ENCODE data around the gene TEP1. TPM values are rescaled to one million over a fixed set of nuclear protein-coding genes. Genes with fewer than 3 reads are reported as not detected.

TEP1 gene
- total RNA-seq, 1 donor from 2014 or later: 36.2 TPM

DNA sequence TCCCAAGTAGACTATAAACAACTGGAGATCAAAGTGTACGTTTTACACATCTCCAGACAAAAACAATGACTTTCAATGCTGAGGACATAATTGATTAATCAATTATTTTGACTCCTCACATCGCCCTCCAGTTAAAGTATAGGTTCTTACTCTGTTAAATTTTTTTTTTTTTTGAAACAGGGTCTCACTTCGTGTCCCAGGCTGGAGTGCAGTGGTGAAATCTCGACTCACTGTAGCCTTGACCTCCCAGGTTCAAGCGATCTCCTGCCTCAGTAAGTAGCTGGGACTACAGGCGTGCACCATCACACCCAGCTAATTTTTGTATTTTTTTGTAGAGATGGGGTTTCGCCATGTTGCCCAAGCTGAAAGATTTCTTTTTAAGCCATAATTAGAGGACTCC is 79.3 kb downstream of the TEP1 start:
- DNase-seq: no peak

- DNase-seq: no peak
Observed at GRCh38 chr14:20333494-20333841, 79.8 kb downstream of the TEP1 start.

- peak; percentile 84 for DNase-seq
Observed at GRCh38 chr14:20332788-20333493, 80.4 kb downstream of the TEP1 start, which contains the start of gene CCNB1IP1. CCNB1IP1 (minus strand) TSS chr14:20333279; CDS start chr14:20316523, 16,756 bp downstream.

- DNase-seq: peak; percentile 36
Observed at GRCh38 chr14:20332431-20332787, 80.9 kb downstream of the TEP1 start.

- DNase-seq: no peak
Observed at GRCh38 chr14:20331053-20331613, 82.2 kb downstream of the TEP1 start.

- no peak for DNase-seq
Observed at GRCh38 chr14:20329355-20329754, 83.9 kb downstream of the TEP1 start.

DNA sequence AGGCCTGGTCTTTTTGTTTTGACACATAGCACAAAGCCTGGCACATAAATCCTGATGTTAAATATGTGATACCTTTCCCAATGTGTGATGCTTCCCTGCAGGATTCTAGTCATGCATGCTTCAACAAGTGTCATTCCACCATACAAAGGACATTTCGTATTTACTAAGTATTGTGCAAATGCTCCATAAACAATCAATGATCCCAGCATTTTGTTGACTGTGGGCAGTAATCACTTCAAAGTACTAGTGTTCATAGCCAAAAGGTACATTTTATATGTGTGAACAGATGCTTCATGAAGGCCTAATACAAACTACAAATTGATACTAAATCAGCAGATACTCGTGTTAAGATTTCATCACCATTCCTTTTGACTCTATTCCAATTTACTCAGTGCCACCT is 84.6 kb downstream of the TEP1 start:
- no peak for DNase-seq

- DNase-seq: peak; percentile 82
Observed at GRCh38 chr14:20327005-20327869, 86.1 kb downstream of the TEP1 start.

DNA sequence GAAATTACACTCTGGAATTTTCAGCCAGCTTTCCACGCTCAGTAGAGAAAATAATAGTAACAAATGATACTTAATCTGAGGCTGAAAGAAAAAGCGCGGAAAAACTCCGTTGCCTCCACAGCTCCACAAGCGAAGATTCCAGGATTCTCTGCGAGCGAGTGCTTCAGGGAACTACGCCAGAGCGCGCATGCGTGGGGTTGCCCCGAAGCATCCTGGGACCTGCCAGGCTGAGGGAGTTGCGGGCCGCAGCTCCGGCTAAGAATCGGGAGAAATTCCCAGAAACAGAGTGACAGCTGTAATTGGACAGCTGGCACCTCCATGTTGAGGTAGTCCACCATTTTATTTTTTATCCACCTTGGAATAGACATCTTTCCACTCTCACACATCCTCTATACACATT is 95.6 kb downstream of the TEP1 start:
- no peak for DNase-seq

Other genes with a start within 250 kb of the TEP1 start
- not detected in 2 replicates for gene OR11G2, start 222.6 kb downstream of the TEP1 start, total RNA-seq
- gene OR11H6, start 189.8 kb downstream of the TEP1 start, total RNA-seq: not detected in 2 replicates
- not detected in 2 replicates for gene OR11H7, start 184.5 kb downstream of the TEP1 start, total RNA-seq
- gene OR11H4, start 174.2 kb downstream of the TEP1 start, total RNA-seq: not detected in 2 replicates
- 30.5 and 31.8 TPM in 2 replicates for gene TTC5, start 107.5 kb downstream of the TEP1 start, total RNA-seq
- gene CCNB1IP1, start 80.2 kb downstream of the TEP1 start, total RNA-seq: 30.8 and 33.0 TPM in 2 replicates
- gene PARP2, start 69.9 kb downstream of the TEP1 start, total RNA-seq: 7.1 and 9.0 TPM in 2 replicates
- 0.09 and 0.17 TPM in 2 replicates for gene KLHL33, start 22.7 kb upstream of the TEP1 start, total RNA-seq
- gene OSGEP, start 41.3 kb upstream of the TEP1 start, total RNA-seq: 30.7 and 86.3 TPM in 2 replicates
- gene APEX1, start 41.7 kb upstream of the TEP1 start, total RNA-seq: 63.1 and 83.3 TPM in 2 replicates
- 16.9 and 26.9 TPM in 2 replicates for gene PIP4P1, start 47.9 kb upstream of the TEP1 start, total RNA-seq
- 214 and 230 TPM in 2 replicates for gene PNP, start 55.9 kb upstream of the TEP1 start, total RNA-seq
- gene RNASE10, start 92.0 kb upstream of the TEP1 start, total RNA-seq: 0.34 TPM in 1 of 2 replicates, not detected in the other
- not detected in 2 replicates for gene RNASE9, start 147.5 kb upstream of the TEP1 start, total RNA-seq
- not detected in 2 replicates for gene RNASE11, start 174.5 kb upstream of the TEP1 start, total RNA-seq
- gene RNASE12, start 177.9 kb upstream of the TEP1 start, total RNA-seq: not detected in 2 replicates
- gene OR6S1, start 228.2 kb upstream of the TEP1 start, total RNA-seq: not detected in 2 replicates

Measured in dermis blood vessel endothelial cell (primary cell).